HepG2 (cell line): ENCODE measurements around the gene AKAP9. TPM values are rescaled to one million over a fixed set of nuclear protein-coding genes. Genes with fewer than 3 reads are reported as not detected.

Experiments used
- ARID5B ChIP-seq: IDR thresholded peaks from 2 replicates; pipeline ENCODE4 v1.4.0; 2020; ENCODE audit warnings: mild to moderate bottlenecking, missing genetic modification reagents
- DDIT3 ChIP-seq: sonication (generic); formaldehyde crosslinking; IDR thresholded peaks from 2 replicates; pipeline ENCODE4 v1.4.0; 2020; ENCODE audit warnings: mild to moderate bottlenecking, missing genetic modification reagents
- DMAP1 ChIP-seq: IDR thresholded peaks from 2 replicates; pipeline ENCODE4 v1.6.1; 2016
- HDAC1 ChIP-seq: sonication (generic); formaldehyde crosslinking; IDR thresholded peaks from 2 replicates; pipeline ENCODE4 v1.5.1; 2020; ENCODE audit warnings: mild to moderate bottlenecking, missing genetic modification reagents
- HMG20A ChIP-seq: IDR thresholded peaks from 2 replicates; pipeline ENCODE4 v1.6.1; 2016; ENCODE audit warnings: borderline replicate concordance
- IRX3 ChIP-seq: sonication (generic); formaldehyde crosslinking; IDR thresholded peaks from 2 replicates; pipeline ENCODE4 v1.8.1; 2023; ENCODE audit warnings: mild to moderate bottlenecking, low read depth, missing genetic modification reagents, borderline replicate concordance
- LCORL ChIP-seq, 2 experiments: fragments of 450-650 bp in 1 of 2; sonication (generic) in 1 of 2; formaldehyde crosslinking in 1 of 2; IDR thresholded peaks; 2 replicates each; pipeline versions ENCODE4 v1.5.0 to v1.6.1; 2017 to 2020; ENCODE audit warnings: antibody characterized with exemption in 1 of 2, missing genetic modification reagents in 1 of 2
- PHF8 ChIP-seq: sonication (generic); formaldehyde crosslinking; IDR thresholded peaks from 2 replicates; pipeline ENCODE4 v1.5.0; 2020; ENCODE audit warnings: missing genetic modification reagents
- PTBP1 ChIP-seq: fragments of 200-400 bp; formaldehyde crosslinking; IDR thresholded peaks from 2 replicates; pipeline ENCODE4 v1.6.1; 2018; ENCODE audit warnings: low read length, low read depth; ENCODE audit not compliant: poor library complexity, severe bottlenecking
- RXRA ChIP-seq: sonication (generic); formaldehyde crosslinking; IDR thresholded peaks from 2 replicates; pipeline ENCODE4 v1.5.1; 2020; ENCODE audit warnings: missing genetic modification reagents
- SIN3B ChIP-seq: fragments of 150-350 bp; IDR thresholded peaks from 2 replicates; pipeline ENCODE4 v1.6.1; 2014; ENCODE audit warnings: low read length
- SRY ChIP-seq: sonication (generic); formaldehyde crosslinking; IDR thresholded peaks from 2 replicates; pipeline ENCODE4 v1.8.0; 2022; ENCODE audit warnings: mild to moderate bottlenecking, missing genetic modification reagents
- TFDP1 ChIP-seq: IDR thresholded peaks from 2 replicates; pipeline ENCODE4 v1.6.1; 2016; ENCODE audit warnings: missing compliant biosample characterization, missing genetic modification reagents, borderline replicate concordance
- ZBTB38 ChIP-seq: sonication (generic); formaldehyde crosslinking; IDR thresholded peaks from 2 replicates; pipeline ENCODE4 v1.5.1; 2020; ENCODE audit warnings: mild to moderate bottlenecking, missing genetic modification reagents
- ZBTB39 ChIP-seq: sonication (generic); formaldehyde crosslinking; IDR thresholded peaks from 2 replicates; pipeline ENCODE4 v1.5.0; 2020; ENCODE audit warnings: missing genetic modification reagents
- ZMYM3 ChIP-seq: sonication (generic); formaldehyde crosslinking; IDR thresholded peaks from 2 replicates; pipeline ENCODE4 v1.5.1; 2020; ENCODE audit warnings: mild to moderate bottlenecking, missing genetic modification reagents
- ZNF12 ChIP-seq: sonication (generic); formaldehyde crosslinking; IDR thresholded peaks from 2 replicates; pipeline ENCODE4 v1.5.0; 2020; ENCODE audit warnings: missing genetic modification reagents
- ZNF160 ChIP-seq: sonication (generic); formaldehyde crosslinking; IDR thresholded peaks from 2 replicates; pipeline ENCODE4 v1.8.0; 2022; ENCODE audit warnings: mild to moderate bottlenecking, inconsistent platforms, missing genetic modification reagents
- ZNF24 ChIP-seq: fragments of 450-650 bp; IDR thresholded peaks from 2 replicates; pipeline ENCODE4 v1.6.1; 2017; ENCODE audit warnings: antibody characterized with exemption, mild to moderate bottlenecking
- ZNF558 ChIP-seq: sonication (generic); formaldehyde crosslinking; IDR thresholded peaks from 2 replicates; pipeline ENCODE4 v1.9.0; 2022; ENCODE audit warnings: mild to moderate bottlenecking, missing genetic modification reagents, borderline replicate concordance
- ZNF580 ChIP-seq: IDR thresholded peaks from 2 replicates; pipeline ENCODE4 v1.6.1; 2016; ENCODE audit warnings: low read depth, borderline replicate concordance
- ZNF776 ChIP-seq: sonication (generic); formaldehyde crosslinking; IDR thresholded peaks from 2 replicates; pipeline ENCODE4 v1.4.0; 2020; ENCODE audit warnings: mild to moderate bottlenecking, missing genetic modification reagents
- ZNF788 ChIP-seq: sonication (generic); formaldehyde crosslinking; IDR thresholded peaks from 2 replicates; pipeline ENCODE4 v1.5.0; 2020; ENCODE audit warnings: mild to moderate bottlenecking, missing genetic modification reagents, borderline replicate concordance
- ZNF83 ChIP-seq: sonication (generic); formaldehyde crosslinking; IDR thresholded peaks from 2 replicates; pipeline ENCODE4 v1.4.0; 2020; ENCODE audit warnings: missing genetic modification reagents, mild to moderate bottlenecking, borderline replicate concordance
- polyA plus RNA-seq, 8 experiments: library from polyadenylated mRNA; depleted of rRNA in 3 of 8; stranded (reverse) in 7 of 8; unstranded in 1 of 8; fragments of >200 nt; fragmentation: Illumina TruSeq in 4 of 8; extraction: Trizol in 4 of 8; gene quantifications; 2 replicates each; pipeline versions ENCODE4 v1.2.1 to v1.2.3, GENCODE V29; 2011 to 2016; ENCODE audit warnings: low read depth in 4 of 8, missing spikeins in 1 of 8, mixed read lengths in 1 of 8; ENCODE audit not compliant: insufficient read depth in 1 of 8
- total RNA-seq, 5 experiments: library from RNA; depleted of rRNA; stranded (reverse); fragments of >200 nt; fragmentation: Illumina TruSeq; extraction: Trizol; gene quantifications; 2 replicates each; pipeline ENCODE4 v1.2.3, GENCODE V29; 2016; ENCODE audit warnings: low read depth in 1 of 5

AKAP9 gene
- total and polyA plus RNA-seq, 2 of the 13 experiments (the other 11 are each of a cell fraction or from before 2014, with no cell fraction given): 27.6 to 33.1 TPM

- peak; percentile 64; the same call in 1 of the 2 replicates for TF ChIP-seq ZNF788 (CRISPR knock-in tag)
- no peak for TF ChIP-seq TFDP1 (CRISPR knock-in tag)
- TF ChIP-seq ZNF160 (CRISPR knock-in tag): no peak; the same call in 1 of the 2 replicates
- TF ChIP-seq ZMYM3 (CRISPR knock-in tag): no peak
- TF ChIP-seq ZNF558 (CRISPR knock-in tag): no peak
- TF ChIP-seq ZNF776: peak; percentile 56; the same call in 1 of the 2 replicates
- no peak for TF ChIP-seq ZNF83 (CRISPR knock-in tag)
- TF ChIP-seq PHF8: peak; percentile 11; the same call in 1 of the 2 replicates
- peak; percentile 61 for TF ChIP-seq HDAC1 (CRISPR knock-in tag)
- no peak; the same call in 1 of the 2 replicates for TF ChIP-seq ZNF12 (CRISPR knock-in tag)
- TF ChIP-seq ZBTB39: no peak; the same call in 1 of the 2 replicates
- TF ChIP-seq ZNF24: no peak
- peak; percentile 8; the same call in 1 of the 2 replicates for TF ChIP-seq ARID5B
- 0 out of 2 replicates have a peak, but pooled peaks have one; percentile 11 for TF ChIP-seq DMAP1
- peak; percentile 39; the same call in 1 of the 2 replicates for TF ChIP-seq ZNF580 (CRISPR knock-in tag)
- no peak for TF ChIP-seq HMG20A (CRISPR knock-in tag)
- TF ChIP-seq SRY (CRISPR knock-in tag): no peak; the same call in 1 of the 2 replicates
- no peak for TF ChIP-seq SIN3B
- TF ChIP-seq PTBP1: no peak
- TF ChIP-seq DDIT3: no peak
- TF ChIP-seq ZBTB38 (CRISPR knock-in tag): no peak
- no peak for TF ChIP-seq IRX3 (CRISPR knock-in tag)
- 0 out of 2 replicates have a peak, but pooled peaks have one; percentile 17 for TF ChIP-seq RXRA (CRISPR knock-in tag)
- no peak for TF ChIP-seq LCORL (IDR thresholded peaks at IDR 0.05)
- TF ChIP-seq LCORL (CRISPR knock-in tag; IDR thresholded peaks at IDR 0.05): peak; percentile 46
Observed at GRCh38 chr7:92133737-92134270, 193.1 kb downstream of the AKAP9 start (continued).
